Peyer's patch (tissue), 4 donors: ENCODE data around the gene PANX2. TPM values are rescaled to one million over a fixed set of nuclear protein-coding genes. Genes with fewer than 3 reads are reported as not detected.

Experiments used
- DNase-seq, 3 donors: peaks; one replicate each; pipeline ENCODE4 v3.0.0-alpha.2; 2017 to 2019
- H3K27ac ChIP-seq, 4 donors: fragments of 200-600 bp; sonication (generic); one replicate each; pipeline ENCODE4 v1.5.1; 2016 to 2019
- H3K27me3 ChIP-seq, 2 donors: fragments of 200-600 bp; sonication (generic); one replicate each; pipeline ENCODE4 v1.5.1; 2019
- H3K36me3 ChIP-seq, 3 donors: fragments of 200-600 bp; sonication (generic); one replicate each; pipeline ENCODE4 v1.5.1; 2016 to 2019
- H3K4me1 ChIP-seq, 4 donors: fragments of 200-600 bp; sonication (generic); one replicate each; pipeline ENCODE4 v1.5.1; 2016 to 2019
- H3K4me3 ChIP-seq, 4 donors: fragments of 200-600 bp; sonication (generic); 1 replicate in 3 of 4; 2 replicates in 1 of 4; pipeline ENCODE4 v1.5.1; 2016 to 2019; ENCODE audit warnings: mild to moderate bottlenecking in 1 of 4
- H3K9me3 ChIP-seq, 4 donors: fragments of 200-600 bp; sonication (generic); one replicate each; pipeline ENCODE4 v1.5.1; 2016 to 2019; ENCODE audit warnings: mild to moderate bottlenecking in 1 of 4
- POLR2A ChIP-seq, 2 donors: fragments of 450-650 bp; IDR thresholded peaks; one replicate each; pipeline ENCODE4 v1.5.1; 2017; ENCODE audit warnings: antibody characterized with exemption in 2 of 2, mild to moderate bottlenecking in 2 of 2, moderate library complexity in 2 of 2
- total RNA-seq, 4 donors: library from RNA; depleted of rRNA; stranded (reverse); fragments of >200 nt; gene quantifications; one replicate each; pipeline ENCODE4 v1.1.0, GENCODE V29; 2016
- TF ChIP-seq, protein P1 (sequence below), 6 experiments: fragments of 450-650 bp in 4 of 6; fragments of 200-600 bp in 2 of 6; sonication (generic) in 1 of 6; IDR thresholded peaks; one replicate each; pipeline ENCODE4 v1.5.1; 2017 to 2019; ENCODE audit warnings: antibody characterized with exemption in 6 of 6, mild to moderate bottlenecking in 3 of 6, moderate library complexity in 1 of 6

PANX2 gene
- total RNA-seq, 4 donors from 2014 or later: 0.40 TPM; not detected in 3

DNA sequence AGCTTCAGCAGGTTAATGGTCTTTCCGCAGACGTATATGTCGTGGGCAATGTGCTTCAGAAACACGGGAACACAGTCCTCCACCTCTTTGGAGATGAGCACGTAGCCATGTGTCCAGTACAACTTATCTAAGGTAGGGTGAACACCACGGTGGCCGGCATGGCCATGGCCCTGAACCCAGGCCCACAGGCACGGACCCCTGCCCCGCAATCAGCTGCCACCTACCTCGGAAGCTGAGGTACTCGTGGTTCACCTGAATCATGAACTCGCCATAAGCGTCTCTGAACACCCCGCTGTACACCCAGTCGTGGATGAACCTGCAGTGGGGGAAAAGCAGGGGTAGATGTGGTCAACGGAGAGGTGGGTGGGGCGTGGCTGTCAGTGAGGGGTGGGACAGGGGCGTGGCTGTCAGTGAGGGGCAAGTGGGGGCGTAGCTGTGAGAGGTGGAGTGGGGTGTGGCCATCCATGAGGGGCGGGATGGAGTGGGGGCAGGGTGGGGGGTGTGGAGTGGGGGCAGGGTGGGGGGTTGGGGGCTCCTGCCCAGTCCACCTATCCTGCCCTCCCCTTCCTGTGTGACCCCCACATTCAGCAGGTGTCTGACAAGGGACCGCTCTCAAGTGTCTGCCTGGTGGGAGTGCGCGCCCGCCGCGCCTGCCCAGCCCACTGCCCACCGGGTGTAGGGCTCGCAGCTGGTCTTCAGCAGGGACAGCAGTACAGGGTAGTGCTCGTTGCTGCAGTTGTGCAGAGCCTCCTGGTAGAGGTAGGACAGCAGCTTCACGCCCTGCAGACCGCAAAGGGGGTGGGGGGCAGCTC, 55.7 kb downstream of the PANX2 start:
- H3K9me3 ChIP-seq: no peaks in the 10 kb centered on the region
- H3K27ac ChIP-seq: no peak overlapping the region
- H3K36me3 ChIP-seq: peaks cover 0 to 83% (median 0%) of the 10 kb centered on the region in 3 donors
- H3K4me3 ChIP-seq: no peak overlapping the region
- TF ChIP-seq, protein P1, sequence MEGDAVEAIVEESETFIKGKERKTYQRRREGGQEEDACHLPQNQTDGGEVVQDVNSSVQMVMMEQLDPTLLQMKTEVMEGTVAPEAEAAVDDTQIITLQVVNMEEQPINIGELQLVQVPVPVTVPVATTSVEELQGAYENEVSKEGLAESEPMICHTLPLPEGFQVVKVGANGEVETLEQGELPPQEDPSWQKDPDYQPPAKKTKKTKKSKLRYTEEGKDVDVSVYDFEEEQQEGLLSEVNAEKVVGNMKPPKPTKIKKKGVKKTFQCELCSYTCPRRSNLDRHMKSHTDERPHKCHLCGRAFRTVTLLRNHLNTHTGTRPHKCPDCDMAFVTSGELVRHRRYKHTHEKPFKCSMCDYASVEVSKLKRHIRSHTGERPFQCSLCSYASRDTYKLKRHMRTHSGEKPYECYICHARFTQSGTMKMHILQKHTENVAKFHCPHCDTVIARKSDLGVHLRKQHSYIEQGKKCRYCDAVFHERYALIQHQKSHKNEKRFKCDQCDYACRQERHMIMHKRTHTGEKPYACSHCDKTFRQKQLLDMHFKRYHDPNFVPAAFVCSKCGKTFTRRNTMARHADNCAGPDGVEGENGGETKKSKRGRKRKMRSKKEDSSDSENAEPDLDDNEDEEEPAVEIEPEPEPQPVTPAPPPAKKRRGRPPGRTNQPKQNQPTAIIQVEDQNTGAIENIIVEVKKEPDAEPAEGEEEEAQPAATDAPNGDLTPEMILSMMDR (IDR thresholded peaks at IDR 0.05): no peak
- TF ChIP-seq POLR2A (IDR thresholded peaks at IDR 0.05): no peak
- no peak for DNase-seq
- no peaks in the 10 kb centered on the region for H3K27me3 ChIP-seq
- no peaks in the 10 kb centered on the region for H3K4me1 ChIP-seq

DNA sequence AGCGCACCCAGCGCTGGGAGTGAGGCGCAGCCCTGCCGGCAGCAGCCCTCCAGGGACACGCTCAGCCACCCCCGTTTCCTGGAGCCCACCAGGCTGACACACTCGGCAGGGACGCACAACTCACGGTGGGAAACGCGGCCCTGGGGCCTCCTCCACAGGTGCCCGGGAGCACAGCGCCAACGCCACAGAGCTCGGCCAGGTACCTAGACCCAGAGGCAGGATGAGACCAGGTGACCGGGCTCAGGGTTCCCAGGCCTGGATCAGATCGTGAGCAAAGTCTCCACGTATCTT, 56.3 kb downstream of the PANX2 start:
- DNase-seq: no peak
- H3K36me3 ChIP-seq: peaks cover 0 to 77% (median 0%) of the 10 kb centered on the region in 3 donors
- no peak overlapping the region for H3K27ac ChIP-seq
- TF ChIP-seq, protein P1 (IDR thresholded peaks at IDR 0.05): no peak
- no peak for TF ChIP-seq POLR2A (IDR thresholded peaks at IDR 0.05)
- no peak overlapping the region for H3K4me3 ChIP-seq
- no peaks in the 10 kb centered on the region for H3K9me3 ChIP-seq
- no peaks in the 10 kb centered on the region for H3K4me1 ChIP-seq
- H3K27me3 ChIP-seq: no peaks in the 10 kb centered on the region

DNA sequence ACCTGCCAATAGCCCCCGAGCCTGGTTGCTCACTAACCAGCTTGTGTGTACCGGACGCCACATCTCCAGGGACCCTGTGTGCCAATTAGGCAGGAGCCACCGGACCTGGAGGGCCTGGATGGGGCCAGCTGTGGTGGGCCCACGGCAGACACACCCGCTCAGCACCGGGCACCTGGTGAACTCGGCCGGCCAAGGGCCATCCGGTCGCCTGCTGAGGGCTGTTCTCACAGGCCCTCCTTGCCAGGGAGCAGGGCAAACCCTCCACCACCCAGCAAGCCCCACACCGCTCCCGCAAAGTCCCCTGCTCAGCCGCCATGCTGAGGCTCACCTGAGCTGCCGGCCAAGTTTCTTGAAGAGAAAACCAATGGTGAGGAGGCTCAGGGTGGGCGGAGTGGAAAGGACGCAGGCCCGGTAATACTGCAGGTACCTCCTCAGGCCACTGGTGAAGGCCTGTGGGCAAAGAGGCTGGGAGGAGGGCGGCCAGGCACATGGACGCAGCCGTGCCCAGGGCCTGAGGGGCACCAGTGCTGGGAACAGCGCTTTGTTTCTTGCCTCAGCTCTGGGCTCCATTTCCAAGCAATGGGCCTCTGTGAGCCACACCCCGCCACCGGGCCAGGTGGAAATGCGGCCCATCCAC, 57.2 kb downstream of the PANX2 start:
- H3K27ac ChIP-seq: no peak overlapping the region
- no peaks in the 10 kb centered on the region for H3K9me3 ChIP-seq
- H3K36me3 ChIP-seq: peaks cover 0 to 73% (median 0%) of the 10 kb centered on the region in 3 donors
- TF ChIP-seq POLR2A (IDR thresholded peaks at IDR 0.05): no peak
- TF ChIP-seq, protein P1 (IDR thresholded peaks at IDR 0.05): no peak
- DNase-seq: no peak
- H3K27me3 ChIP-seq: no peaks in the 10 kb centered on the region
- H3K4me1 ChIP-seq: no peaks in the 10 kb centered on the region
- no peak overlapping the region for H3K4me3 ChIP-seq

DNA sequence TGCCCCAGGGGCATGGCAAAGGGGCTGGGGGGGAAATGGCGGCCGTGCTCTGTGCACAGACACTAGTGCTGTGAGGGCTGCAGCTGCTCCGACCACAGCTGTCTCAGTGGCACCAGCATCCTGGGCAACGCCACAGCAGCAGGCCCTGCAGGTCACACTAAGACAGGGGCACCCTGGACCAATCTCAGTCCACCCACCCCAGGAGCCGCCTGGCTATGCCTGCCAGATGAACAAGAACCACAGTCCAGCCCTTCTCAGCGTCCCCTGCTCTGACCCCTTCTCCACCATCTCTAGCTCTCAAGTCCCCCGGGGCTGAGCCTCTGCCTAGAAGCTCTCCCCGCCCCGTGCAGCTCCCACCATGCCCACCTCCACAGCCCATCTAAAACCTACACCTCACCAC, 57.8 kb downstream of the PANX2 start:
- TF ChIP-seq POLR2A (IDR thresholded peaks at IDR 0.05): no peak
- TF ChIP-seq, protein P1 (IDR thresholded peaks at IDR 0.05): no peak
- Histone ChIP-seq H3K4me1 (no peaks in the 10 kb centered on the region), H3K4me3 (no peak overlapping the region), H3K9me3 (no peaks in the 10 kb centered on the region), H3K27ac (no peak overlapping the region), H3K36me3 (peaks cover 0 to 73% (median 0%) of the 10 kb centered on the region in 3 donors), H3K27me3 (no peaks in the 10 kb centered on the region)
- no peak for DNase-seq

DNA sequence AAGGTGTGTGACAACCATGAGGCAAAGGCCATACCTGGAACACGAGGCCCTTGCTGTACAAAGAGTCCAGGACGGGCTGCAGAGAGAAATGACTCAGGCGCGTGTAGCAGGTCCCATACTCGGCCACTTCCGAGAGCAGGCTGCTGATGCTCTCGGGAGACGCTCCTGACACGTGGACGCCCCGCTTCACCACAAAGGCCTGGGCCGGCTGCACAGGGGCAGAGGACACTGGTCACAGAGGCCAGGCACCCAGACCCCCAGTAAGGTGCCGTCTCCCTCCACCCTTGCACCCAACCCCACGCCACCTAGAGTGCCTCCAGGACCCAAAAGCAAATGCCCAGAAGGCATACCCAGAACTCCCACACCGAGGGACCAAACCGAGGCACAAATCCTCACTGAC, 58.8 kb downstream of the PANX2 start:
- no peak for DNase-seq
- H3K9me3 ChIP-seq: no peaks in the 10 kb centered on the region
- H3K27me3 ChIP-seq: no peaks in the 10 kb centered on the region
- TF ChIP-seq POLR2A (IDR thresholded peaks at IDR 0.05): no peak
- TF ChIP-seq, protein P1 (IDR thresholded peaks at IDR 0.05): no peak
- H3K4me3 ChIP-seq: no peak overlapping the region
- peaks cover 0 to 64% (median 0%) of the 10 kb centered on the region in 3 donors for H3K36me3 ChIP-seq
- H3K4me1 ChIP-seq: no peaks in the 10 kb centered on the region
- H3K27ac ChIP-seq: no peak overlapping the region

Other genes with a start within 250 kb of the PANX2 start
- gene PIM3, start 210.0 kb upstream of the PANX2 start, total RNA-seq: 100 to 1,000 TPM in 2 of 4 donors, 10 to 100 TPM in 2; 66.2 to 142 (median 105) TPM
- gene IL17REL, start 158.0 kb upstream of the PANX2 start, total RNA-seq: 1 to 10 TPM in 3 of 4 donors, not detected in 1; 1.1 to 2.3 (median 1.2) TPM
- gene TTLL8, start 112.4 kb upstream of the PANX2 start, total RNA-seq: not detected
- not detected for gene MLC1, start 85.3 kb upstream of the PANX2 start, total RNA-seq
- under 1 TPM in 1 of 4 donors, not detected in 3; 0.67 TPM for gene MOV10L1, start 80.7 kb upstream of the PANX2 start, total RNA-seq
- gene TRABD, start 15.2 kb downstream of the PANX2 start, total RNA-seq: 100 to 1,000 TPM in 1 of 4 donors, 10 to 100 TPM in 3; 44.0 to 111 (median 86.3) TPM
- 100 to 1,000 TPM in 1 of 4 donors, 10 to 100 TPM in 3; 48.7 to 101 (median 74.0) TPM for gene SELENOO, start 30.3 kb downstream of the PANX2 start, total RNA-seq
- 100 to 1,000 TPM in 2 of 4 donors, 10 to 100 TPM in 2; 51.5 to 163 (median 111) TPM for gene TUBGCP6, start 74.3 kb downstream of the PANX2 start, total RNA-seq
- 100 to 1,000 TPM in 3 of 4 donors, 10 to 100 TPM in 1; 57.3 to 165 (median 119) TPM for gene HDAC10, start 80.5 kb downstream of the PANX2 start, total RNA-seq
- 10 to 100 TPM in 1 of 4 donors, 1 to 10 TPM in 3; 1.2 to 37.1 (median 5.4) TPM for gene MAPK12, start 91.0 kb downstream of the PANX2 start, total RNA-seq
- 10 to 100 TPM in 1 of 4 donors, 1 to 10 TPM in 2, not detected in 1; 2.0 to 14.0 (median 2.5) TPM for gene MAPK11, start 99.6 kb downstream of the PANX2 start, total RNA-seq
- 100 to 1,000 TPM; 182 to 597 (median 307) TPM for gene PLXNB2, start 136.9 kb downstream of the PANX2 start, total RNA-seq
- gene DENND6B, start 156.3 kb downstream of the PANX2 start, total RNA-seq: 10 to 100 TPM in 1 of 4 donors, 1 to 10 TPM in 3; 5.4 to 14.9 (median 6.3) TPM
- gene PPP6R2, start 172.6 kb downstream of the PANX2 start, total RNA-seq: 100 to 1,000 TPM in 2 of 4 donors, 10 to 100 TPM in 2; 82.8 to 201 (median 111) TPM